K562 (cell line): ENCODE data around the gene RNF214.

ENCODE experiments used
- FOXP1 ChIP-seq: sonication (generic); formaldehyde crosslinking; IDR thresholded peaks from 2 replicates; pipeline ENCODE4 v1.8.0; 2022; ENCODE audit warnings: mild to moderate bottlenecking, missing genetic modification reagents
- HMGXB4 ChIP-seq: sonication (generic); formaldehyde crosslinking; IDR thresholded peaks from 2 replicates; pipeline ENCODE4 v1.8.1; 2023; ENCODE audit warnings: mild to moderate bottlenecking, missing genetic modification reagents
- KLF6 ChIP-seq: fragments of 250-450 bp; sonication (Bioruptor Pico); IDR thresholded peaks from 2 replicates; pipeline ENCODE4 v1.4.0; 2020; ENCODE audit warnings: mild to moderate bottlenecking, moderate library complexity, borderline replicate concordance
- REST ChIP-seq, 2 experiments: fragments of 450-650 bp; formaldehyde crosslinking in 1 of 2; IDR thresholded peaks; 2 replicates each; pipeline versions ENCODE4 v1.4.0 to v1.6.1; 2014 to 2020; ENCODE audit warnings: mild to moderate bottlenecking in 2 of 2, borderline replicate concordance in 1 of 2, low read depth in 1 of 2
- ZFP30 ChIP-seq: fragments of 250-450 bp; sonication (Bioruptor Pico); IDR thresholded peaks from 2 replicates; pipeline ENCODE4 v1.8.0; 2022; ENCODE audit warnings: moderate library complexity, mild to moderate bottlenecking, inconsistent platforms, borderline replicate concordance
- ZKSCAN1 ChIP-seq: fragments of 150-350 bp; IDR thresholded peaks from 2 replicates; pipeline ENCODE4 v1.6.1; 2016; ENCODE audit warnings: low read depth, low read length
- ZNF12 ChIP-seq: sonication (generic); formaldehyde crosslinking; IDR thresholded peaks from 2 replicates; pipeline ENCODE4 v1.4.0; 2020; ENCODE audit warnings: mild to moderate bottlenecking, missing genetic modification reagents

DNA sequence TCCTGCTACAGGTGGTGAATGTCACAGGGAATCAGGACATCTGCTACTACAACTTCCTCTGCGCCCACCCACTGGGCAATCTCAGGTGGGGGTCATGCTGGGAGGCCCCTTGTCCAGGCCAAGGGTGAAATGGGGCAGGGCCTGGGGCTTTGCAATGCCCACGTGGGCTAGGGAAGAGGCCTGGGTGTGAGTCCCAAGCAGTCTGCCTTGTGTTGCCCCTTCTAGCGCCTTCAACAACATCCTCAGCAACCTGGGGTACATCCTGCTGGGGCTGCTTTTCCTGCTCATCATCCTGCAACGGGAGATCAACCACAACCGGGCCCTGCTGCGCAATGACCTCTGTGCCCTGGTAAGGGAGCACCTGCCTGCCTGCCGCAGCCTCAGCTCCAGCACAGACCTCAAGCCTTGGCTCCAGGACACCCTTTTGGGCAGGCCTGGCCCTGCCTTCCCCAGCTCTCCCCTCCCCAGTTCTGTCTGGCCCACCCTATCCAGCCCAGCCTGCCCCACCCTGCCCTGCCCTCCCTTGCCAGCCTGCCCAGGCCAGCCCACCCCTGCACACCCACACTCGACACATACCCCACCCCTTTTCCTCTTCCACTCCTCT is 42.4 kb upstream of the RNF214 start:
- TF ChIP-seq ZNF12 (CRISPR knock-in tag) (no peak), KLF6 (no peak), ZFP30 (CRISPR knock-in tag) (no peak), HMGXB4 (CRISPR knock-in tag) (no peak), ZKSCAN1 (no peak), REST (IDR thresholded peaks at IDR 0.05; ENCODE audit: borderline replicate concordance) (no peak), REST (CRISPR knock-in tag; IDR thresholded peaks at IDR 0.05; ENCODE audit: low read depth) (no peak), FOXP1 (CRISPR knock-in tag) (no peak)
